HepG2 (cell line): ENCODE measurements around the gene COQ9. TPM values are rescaled to one million over a fixed set of nuclear protein-coding genes. Genes with fewer than 3 reads are reported as not detected.

Source experiments
- EEA1 ChIP-seq: sonication (generic); formaldehyde crosslinking; IDR thresholded peaks from 2 replicates; pipeline ENCODE4 v1.5.1; 2020; ENCODE audit warnings: mild to moderate bottlenecking, missing genetic modification reagents, borderline replicate concordance
- FOXP1 ChIP-seq, 2 experiments: fragments of 450-650 bp in 1 of 2; IDR thresholded peaks; 2 replicates each; pipeline ENCODE4 v1.6.1; 2017 to 2018; ENCODE audit warnings: antibody characterized with exemption in 1 of 2
- HINFP ChIP-seq: sonication (generic); formaldehyde crosslinking; IDR thresholded peaks from 2 replicates; pipeline ENCODE4 v1.4.0; 2020; ENCODE audit warnings: low read depth, mild to moderate bottlenecking, missing genetic modification reagents
- IRF9 ChIP-seq: sonication (generic); formaldehyde crosslinking; IDR thresholded peaks from 2 replicates; pipeline ENCODE4 v1.8.0; 2022; ENCODE audit warnings: missing genetic modification reagents, mild to moderate bottlenecking, borderline replicate concordance
- REPIN1 ChIP-seq: sonication (generic); formaldehyde crosslinking; IDR thresholded peaks from 2 replicates; pipeline ENCODE4 v1.8.0; 2022; ENCODE audit warnings: missing genetic modification reagents, low read depth, mild to moderate bottlenecking, borderline replicate concordance
- SP1 ChIP-seq, 2 experiments: fragments of 450-650 bp in 1 of 2; sonication (generic) in 1 of 2; formaldehyde crosslinking in 1 of 2; IDR thresholded peaks; 2 replicates each; pipeline versions ENCODE4 v1.4.0 to v1.6.1; 2016 to 2020; ENCODE audit warnings: missing genetic modification reagents in 1 of 2
- ZBTB37 ChIP-seq: sonication (generic); formaldehyde crosslinking; IDR thresholded peaks from 2 replicates; pipeline ENCODE4 v1.4.0; 2020; ENCODE audit warnings: mild to moderate bottlenecking, missing genetic modification reagents
- ZFP62 ChIP-seq: sonication (generic); formaldehyde crosslinking; IDR thresholded peaks from 2 replicates; pipeline ENCODE4 v1.4.0; 2020; ENCODE audit warnings: missing genetic modification reagents
- ZFYVE20 ChIP-seq: sonication (generic); formaldehyde crosslinking; IDR thresholded peaks from 2 replicates; pipeline ENCODE4 v1.8.0; 2023; ENCODE audit warnings: low read depth, mild to moderate bottlenecking, moderate library complexity, missing genetic modification reagents, borderline replicate concordance
- ZHX2 ChIP-seq, 2 experiments: sonication (generic) in 1 of 2; formaldehyde crosslinking in 1 of 2; IDR thresholded peaks; 2 replicates each; pipeline versions ENCODE4 v1.6.1 to v1.9.0; 2014 to 2022; ENCODE audit warnings: antibody characterized with exemption in 1 of 2, borderline replicate concordance in 1 of 2, inconsistent platforms in 1 of 2, low read depth in 1 of 2, missing genetic modification reagents in 1 of 2
- ZNF30 ChIP-seq: sonication (generic); formaldehyde crosslinking; IDR thresholded peaks from 2 replicates; pipeline ENCODE4 v1.5.0; 2020; ENCODE audit warnings: mild to moderate bottlenecking, missing genetic modification reagents
- ZNF335 ChIP-seq: sonication (generic); formaldehyde crosslinking; IDR thresholded peaks from 2 replicates; pipeline ENCODE4 v1.4.0; 2020; ENCODE audit warnings: missing genetic modification reagents
- ZNF674 ChIP-seq: sonication (generic); formaldehyde crosslinking; IDR thresholded peaks from 2 replicates; pipeline ENCODE4 v1.5.0; 2020; ENCODE audit warnings: low read depth, mild to moderate bottlenecking, missing genetic modification reagents
- ZNF713 ChIP-seq: sonication (generic); formaldehyde crosslinking; IDR thresholded peaks from 2 replicates; pipeline ENCODE4 v1.4.0; 2020; ENCODE audit warnings: mild to moderate bottlenecking, missing genetic modification reagents
- ZNF891 ChIP-seq: sonication (generic); formaldehyde crosslinking; IDR thresholded peaks from 2 replicates; pipeline ENCODE4 v1.5.0; 2020; ENCODE audit warnings: mild to moderate bottlenecking, missing genetic modification reagents
- ZSCAN20 ChIP-seq: sonication (generic); formaldehyde crosslinking; IDR thresholded peaks from 2 replicates; pipeline ENCODE4 v1.4.0; 2020; ENCODE audit warnings: missing genetic modification reagents, mild to moderate bottlenecking, borderline replicate concordance
- ZSCAN21 ChIP-seq: sonication (generic); formaldehyde crosslinking; IDR thresholded peaks from 2 replicates; pipeline ENCODE4 v1.8.0; 2022; ENCODE audit warnings: mild to moderate bottlenecking, missing genetic modification reagents, moderate library complexity, borderline replicate concordance
- polyA plus RNA-seq, 8 experiments: library from polyadenylated mRNA; depleted of rRNA in 3 of 8; stranded (reverse) in 7 of 8; unstranded in 1 of 8; fragments of >200 nt; fragmentation: Illumina TruSeq in 4 of 8; extraction: Trizol in 4 of 8; gene quantifications; 2 replicates each; pipeline versions ENCODE4 v1.2.1 to v1.2.3, GENCODE V29; 2011 to 2016; ENCODE audit warnings: low read depth in 4 of 8, missing spikeins in 1 of 8, mixed read lengths in 1 of 8; ENCODE audit not compliant: insufficient read depth in 1 of 8
- total RNA-seq, 5 experiments: library from RNA; depleted of rRNA; stranded (reverse); fragments of >200 nt; fragmentation: Illumina TruSeq; extraction: Trizol; gene quantifications; 2 replicates each; pipeline ENCODE4 v1.2.3, GENCODE V29; 2016; ENCODE audit warnings: low read depth in 1 of 5

Gene COQ9
- total and polyA plus RNA-seq, 2 of the 13 experiments (the other 11 are each of a cell fraction or from before 2014, with no cell fraction given), result 57.5 to 108 TPM

GRCh38 chr16:57479976-57480753, 32.9 kb downstream of the COQ9 start (continued):
- peak; percentile 46; the same call in 1 of the 2 replicates for TF ChIP-seq ZNF335 (CRISPR knock-in tag)
- TF ChIP-seq SP1 (IDR thresholded peaks at IDR 0.05), result no peak
- peak; percentile 69 for TF ChIP-seq SP1 (CRISPR knock-in tag; IDR thresholded peaks at IDR 0.05)
- TF ChIP-seq ZFP62, result no peak
- no peak for TF ChIP-seq ZSCAN20 (CRISPR knock-in tag)
- TF ChIP-seq ZNF30 (CRISPR knock-in tag), result no peak
- TF ChIP-seq IRF9 (CRISPR knock-in tag), result peak; percentile 82; the same call in 1 of the 2 replicates
- peak; percentile 89; the same call in 1 of the 2 replicates for TF ChIP-seq ZNF713 (CRISPR knock-in tag)
- TF ChIP-seq ZNF674 (CRISPR knock-in tag), result no peak
- 0 out of 2 replicates have a peak, but pooled peaks have one; percentile 40 for TF ChIP-seq ZBTB37 (CRISPR knock-in tag)
- no peak for TF ChIP-seq ZFYVE20 (CRISPR knock-in tag)
- TF ChIP-seq FOXP1 (IDR thresholded peaks at IDR 0.05), result no peak
- peak; percentile 43; the same call in 1 of the 2 replicates for TF ChIP-seq FOXP1 (CRISPR knock-in tag; IDR thresholded peaks at IDR 0.05)
- TF ChIP-seq EEA1 (CRISPR knock-in tag), result no peak
- peak; percentile 70; the same call in 1 of the 2 replicates for TF ChIP-seq ZSCAN21 (CRISPR knock-in tag)
- 0 out of 2 replicates have a peak, but pooled peaks have one; percentile 12 for TF ChIP-seq ZNF891 (CRISPR knock-in tag)
- peak; percentile 78; the same call in 1 of the 2 replicates for TF ChIP-seq REPIN1 (CRISPR knock-in tag)
- TF ChIP-seq HINFP (CRISPR knock-in tag), result peak; percentile 22; the same call in 1 of the 2 replicates
- no peak for TF ChIP-seq ZHX2 (IDR thresholded peaks at IDR 0.05; ENCODE audit: low read depth)
- TF ChIP-seq ZHX2 (CRISPR knock-in tag; IDR thresholded peaks at IDR 0.05; ENCODE audit: borderline replicate concordance), result no peak
